Breast epithelium (tissue), 3 donors: ENCODE results near the gene HYLS1.

Experiments used
- CTCF ChIP-seq, 3 donors: fragments of 450-650 bp; IDR thresholded peaks; one replicate each; pipeline ENCODE4 v1.5.1; 2016 to 2017; ENCODE audit warnings: antibody characterized with exemption in 3 of 3, mild to moderate bottlenecking in 3 of 3, moderate library complexity in 3 of 3
- POLR2A ChIP-seq: fragments of 450-650 bp; IDR thresholded peaks from one replicate; pipeline ENCODE4 v1.6.1; 2016; ENCODE audit warnings: antibody characterized with exemption, mild to moderate bottlenecking, moderate library complexity
- POLR2AphosphoS5 ChIP-seq, 3 donors: sonication (generic); formaldehyde crosslinking; IDR thresholded peaks; one replicate each; pipeline ENCODE4 v1.6.1; 2017; ENCODE audit warnings: antibody characterized with exemption in 3 of 3

DNA sequence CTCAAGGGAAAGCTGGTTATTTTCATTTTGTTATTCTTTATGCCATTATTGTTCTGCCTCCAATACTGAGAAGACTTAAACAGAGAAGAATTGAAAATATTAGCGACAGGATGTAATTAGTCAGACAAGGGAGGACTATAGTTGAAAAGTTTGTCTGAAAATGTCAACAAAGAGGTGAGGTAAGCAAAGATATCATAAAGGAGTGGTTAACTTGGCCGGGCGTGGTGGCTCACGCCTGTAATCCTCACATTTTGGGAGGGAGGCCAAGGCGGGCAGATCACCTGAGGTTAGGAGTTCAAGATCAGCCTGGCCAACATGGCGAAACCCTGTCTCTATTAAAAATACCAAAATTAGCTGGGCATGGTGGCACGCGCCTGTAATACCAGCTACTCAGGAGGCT is 4.1 kb upstream of the HYLS1 start:
- TF ChIP-seq CTCF (IDR thresholded peaks at IDR 0.05) (no peak), POLR2AphosphoS5 (IDR thresholded peaks at IDR 0.05) (no peak), POLR2A (no peak)
